Fibroblast of skin of right biceps (primary cell): Measurements from ENCODE around the gene RACK1.
"Not testable (repeated sequence)": the region's sequence is repeated elsewhere in the genome, so short reads cannot be mapped to it uniquely, and the experiment has no call there.

Source experiments
- DNase-seq: peaks from one replicate; pipeline ENCODE4 v3.0.0-alpha.2; 2013

Gene RACK1

DNA sequence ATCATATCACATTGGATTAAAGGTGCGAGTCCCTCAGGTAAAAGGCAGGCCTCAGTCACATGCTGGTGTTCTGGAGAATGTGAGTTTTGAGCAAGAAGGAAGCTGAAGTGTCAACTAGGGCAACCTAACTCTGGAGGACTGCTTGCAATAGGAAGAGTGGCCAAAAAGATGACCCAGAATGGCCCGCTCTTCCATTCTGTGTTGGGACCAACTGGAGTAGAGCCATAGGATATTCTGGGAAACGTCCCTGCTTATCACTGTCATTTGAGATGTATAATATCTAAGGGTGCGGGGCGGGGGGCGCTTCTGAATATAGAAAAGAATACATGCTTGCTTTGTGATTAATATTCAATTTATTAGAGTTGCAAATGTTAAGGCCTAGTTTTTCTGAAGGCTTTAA, 31.6 kb downstream of the RACK1 start:
- no peak for DNase-seq

DNA sequence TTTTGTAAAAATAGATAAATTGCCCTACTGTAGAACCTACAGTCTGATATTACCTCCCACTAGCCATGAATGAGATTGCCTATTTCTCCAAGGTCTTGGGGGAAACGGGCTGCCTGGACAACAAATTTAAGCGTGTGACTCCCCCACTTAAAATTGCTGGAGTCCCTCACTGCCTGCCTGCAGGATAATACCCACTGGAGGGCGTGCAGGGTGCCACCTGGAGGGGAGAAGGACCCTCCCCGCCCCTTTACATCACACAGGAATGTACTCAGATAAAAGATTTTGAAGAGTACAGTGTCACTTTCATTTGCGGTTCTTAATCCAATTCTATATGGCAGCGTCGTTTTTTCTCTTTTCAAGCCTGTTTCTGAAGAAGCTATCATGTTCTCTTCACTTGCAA, 32.5 kb downstream of the RACK1 start:
- DNase-seq = no peak

DNA sequence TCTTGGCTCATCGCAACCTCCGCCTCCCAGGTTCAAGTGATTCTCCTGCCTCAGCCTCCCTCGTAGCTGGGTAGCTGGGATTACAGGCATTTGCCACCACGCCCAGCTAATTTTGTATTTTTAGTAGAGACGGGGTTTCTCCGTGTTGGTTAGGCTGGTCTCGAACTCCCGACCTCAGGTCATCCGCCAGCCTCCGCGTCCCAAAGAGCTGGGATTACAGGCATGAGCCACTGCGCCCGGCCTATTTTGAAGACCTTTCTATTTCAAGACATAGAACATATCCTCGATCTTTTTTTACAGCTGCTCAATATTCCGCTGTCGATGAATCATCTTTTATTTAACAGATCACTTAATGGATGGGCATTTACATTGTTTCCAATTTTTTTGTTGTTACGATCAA, 33.0 kb downstream of the RACK1 start:
- DNase-seq = not testable (repeated sequence)

DNA sequence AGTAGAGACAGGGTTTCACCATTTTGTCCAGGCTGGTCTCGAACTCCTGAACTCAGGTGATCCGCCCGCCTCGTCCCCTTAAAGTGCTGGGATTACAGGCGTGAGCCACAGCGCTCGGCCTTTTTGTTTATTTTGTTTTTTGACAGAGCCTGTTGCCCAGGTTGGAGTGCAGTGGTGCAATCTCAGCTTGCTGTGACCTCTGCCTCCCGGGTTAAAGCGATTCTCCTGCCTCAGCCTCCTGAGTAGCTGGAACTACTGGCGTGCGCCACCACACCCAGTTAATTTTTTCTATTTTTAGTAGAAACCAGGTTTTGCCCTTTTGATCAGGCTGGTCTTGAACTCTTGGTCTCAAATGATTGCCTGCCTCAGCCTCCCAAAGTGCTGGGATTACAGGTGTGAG, 33.6 kb downstream of the RACK1 start:
- not testable (repeated sequence) for DNase-seq

DNA sequence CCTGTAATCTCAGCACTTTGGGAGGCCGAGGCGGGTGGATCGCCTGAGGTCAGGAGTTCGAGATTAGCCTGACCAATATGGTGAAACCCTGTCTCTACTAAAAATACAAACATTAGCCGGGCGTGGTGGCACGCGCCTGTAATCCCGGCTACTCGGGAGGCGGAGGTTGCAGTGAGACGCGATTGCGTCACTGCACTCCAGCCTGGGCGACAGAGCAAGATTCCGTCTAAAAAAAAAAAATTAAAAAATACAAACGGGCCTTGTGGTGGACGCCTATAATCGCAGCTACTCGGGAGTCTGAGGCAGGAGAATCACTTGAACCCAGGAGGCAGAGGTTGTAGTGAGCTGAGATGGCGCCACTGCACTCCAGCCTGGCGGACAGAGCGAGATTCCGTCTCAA, 34.7 kb downstream of the RACK1 start:
- not testable (repeated sequence) for DNase-seq

DNA sequence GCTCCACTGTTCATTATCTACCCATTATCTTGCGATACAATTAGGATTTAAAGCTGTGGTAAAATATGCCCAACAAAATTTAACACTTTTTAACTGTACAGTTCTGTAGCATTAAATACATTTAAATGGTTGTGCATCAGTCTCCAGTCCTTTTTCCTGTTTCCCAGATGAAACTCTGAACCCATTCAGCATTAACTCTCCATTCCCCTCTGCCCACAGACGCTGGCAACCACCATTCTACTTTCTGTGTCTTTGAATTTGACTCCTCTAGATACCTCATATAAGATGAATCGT, 35.8 kb downstream of the RACK1 start:
- no peak for DNase-seq

DNA sequence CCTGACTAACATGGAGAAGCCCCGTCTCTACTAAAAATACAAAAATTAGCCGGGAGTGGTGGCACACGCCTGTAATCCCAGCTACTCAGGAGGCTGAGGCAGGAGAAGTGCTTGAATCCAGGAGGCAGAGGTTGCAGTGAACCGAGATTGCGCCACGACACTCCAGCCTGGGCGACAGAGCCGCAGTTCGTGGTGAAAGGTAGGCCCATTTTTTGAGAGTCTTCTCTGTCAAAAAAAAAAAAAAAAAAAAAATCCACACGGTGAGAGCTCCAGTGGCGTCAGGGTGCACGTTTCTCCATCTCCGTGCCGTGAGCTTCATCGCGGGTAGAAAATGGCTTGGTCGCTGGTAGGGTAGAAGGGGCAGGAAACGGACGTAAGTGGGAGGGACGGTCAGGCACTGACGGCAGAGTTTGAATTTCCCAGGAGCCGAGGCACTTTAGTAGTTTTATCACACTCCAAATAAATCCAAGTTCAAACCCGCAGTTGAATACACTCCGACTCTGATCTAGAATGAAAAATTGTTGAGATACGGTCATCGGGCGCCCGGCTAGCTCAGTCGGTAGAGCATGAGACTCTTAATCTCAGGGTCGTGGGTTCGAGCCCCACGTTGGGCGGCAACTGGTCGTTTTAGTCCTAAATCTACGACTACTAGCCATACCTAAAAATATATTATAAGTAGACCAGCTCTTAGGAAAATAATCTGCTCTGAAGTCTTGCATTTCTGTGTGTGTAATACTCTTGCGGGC, 36.3 kb downstream of the RACK1 start:
- DNase-seq = peak; percentile 95

DNA sequence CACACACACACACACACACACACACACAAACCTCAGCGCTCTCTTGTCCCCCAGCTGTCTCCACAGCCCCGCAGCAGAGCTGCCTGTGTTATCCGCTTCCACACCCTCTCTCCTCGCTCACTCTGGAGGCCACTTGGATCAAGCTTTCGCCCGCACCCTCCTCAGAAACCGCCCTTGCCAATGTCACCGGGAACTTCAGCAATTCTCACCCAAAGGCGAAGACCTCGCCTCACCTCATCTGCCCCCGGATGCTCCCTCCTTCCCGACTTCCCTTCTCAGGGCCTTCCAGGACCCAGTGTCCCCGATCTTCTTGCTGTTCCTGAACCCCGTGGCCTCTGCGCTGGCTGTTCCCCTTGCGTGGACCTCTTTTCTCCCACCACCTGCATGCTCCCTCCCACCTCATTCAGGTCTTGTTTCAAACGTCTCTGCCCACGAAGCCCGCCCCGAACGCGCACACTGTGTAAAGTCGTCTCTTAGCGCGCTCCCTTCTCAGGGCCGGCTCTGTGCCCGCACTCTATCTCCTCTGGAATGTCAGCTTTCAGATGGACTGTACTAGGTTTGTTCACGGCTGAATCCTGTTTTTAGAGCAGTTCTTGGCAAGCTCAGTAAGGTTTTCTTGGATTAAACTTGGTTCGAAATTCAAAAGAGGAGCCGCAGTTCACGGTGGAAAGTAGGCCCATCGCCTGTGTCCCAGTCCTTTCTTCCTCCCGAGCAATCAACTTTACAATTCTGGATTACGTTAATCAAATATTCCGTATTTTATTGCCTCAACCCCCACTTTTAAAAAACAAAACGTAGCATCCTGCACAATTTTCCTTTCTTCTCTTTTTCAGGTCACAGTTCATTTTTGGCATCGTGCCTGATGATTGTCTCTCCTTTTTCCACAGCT, 37.7 kb downstream of the RACK1 start:
- no peak for DNase-seq

DNA sequence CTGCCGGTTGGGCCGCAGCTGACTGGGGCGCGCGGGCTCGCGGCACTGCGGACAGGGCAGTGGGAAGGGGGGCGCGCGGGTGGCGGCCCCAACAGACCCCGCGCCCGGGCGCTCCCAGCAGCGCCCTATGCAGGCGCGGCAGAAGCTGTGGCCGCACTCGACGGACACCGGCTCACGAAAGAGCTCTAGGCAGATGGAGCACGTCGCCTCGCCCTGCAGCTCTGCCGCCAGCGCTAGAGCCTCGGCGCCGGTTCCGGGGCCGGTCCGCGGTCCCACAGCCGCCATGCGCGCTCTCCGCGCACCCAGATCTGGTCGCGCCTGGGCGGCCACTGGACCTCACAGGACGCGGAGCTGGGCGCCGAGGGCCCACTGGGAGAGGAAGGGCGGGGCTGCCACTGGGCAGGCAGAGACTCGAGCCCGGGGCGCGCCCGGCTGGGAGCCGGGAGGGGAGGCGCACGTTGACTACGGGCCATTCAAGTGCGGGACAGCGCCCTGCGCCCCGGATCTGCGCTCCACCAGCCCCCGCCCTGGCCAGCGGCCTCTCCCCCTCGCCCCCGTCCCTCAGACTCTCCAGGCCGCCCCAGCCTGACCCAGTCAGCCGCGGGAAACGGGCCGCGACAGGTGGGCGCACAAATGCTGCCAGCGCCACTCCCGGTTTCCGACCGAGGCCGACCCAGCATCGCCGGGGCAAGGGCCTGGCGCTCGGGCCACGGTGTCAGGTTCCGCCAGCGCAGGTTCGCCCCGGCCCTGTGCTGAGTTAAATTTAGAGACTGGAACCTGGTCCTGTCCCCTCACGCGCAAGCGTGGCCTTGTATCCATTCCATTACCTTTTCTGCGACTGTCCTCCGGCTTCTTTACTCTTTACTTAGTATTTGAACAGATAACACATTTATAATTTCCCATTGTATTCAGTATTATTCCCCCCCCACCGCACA, 38.6 kb downstream of the RACK1 start, which contains the start of gene TRIM7:
Gene TRIM7 (minus strand): TSS at position 371 of the 935 bp plus-strand sequence. CDS start 86 bp downstream, at position 285.
- no peak for DNase-seq

DNA sequence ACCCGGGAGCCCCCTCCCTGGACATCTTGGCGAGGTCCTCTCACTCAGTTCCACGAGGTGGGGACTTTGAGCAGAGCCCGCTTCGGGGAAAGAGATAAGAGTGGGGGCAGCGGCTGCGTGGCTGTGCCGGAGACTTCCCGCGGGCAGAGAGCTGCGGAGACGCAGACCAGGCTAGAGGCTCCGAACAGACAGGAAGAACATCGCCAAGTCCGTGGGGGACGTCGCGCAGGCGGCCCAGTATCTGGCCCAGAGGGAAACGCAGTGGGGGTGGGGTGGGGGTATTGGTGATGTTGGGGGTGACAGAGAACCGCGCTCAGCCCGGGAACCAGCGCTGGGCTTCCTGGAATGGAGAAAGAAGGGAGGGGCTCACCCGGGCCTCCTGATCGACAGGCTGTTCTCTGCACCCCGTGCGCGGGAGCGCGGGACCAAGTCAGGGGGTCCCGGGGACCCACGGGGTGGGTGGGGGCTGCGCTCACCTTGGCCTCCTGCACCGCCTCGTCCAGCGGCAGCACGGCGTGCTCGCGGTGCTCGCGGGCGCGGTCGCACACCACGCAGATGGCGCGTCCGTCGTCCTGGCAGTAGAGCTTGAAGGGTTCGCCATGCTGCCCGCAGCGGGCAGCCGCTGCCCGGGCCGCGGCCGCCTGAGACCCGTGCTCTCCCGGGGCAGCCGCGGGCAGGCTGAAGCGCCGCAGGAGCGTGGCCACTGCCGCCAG, 39.4 kb downstream of the RACK1 start:
- no peak for DNase-seq

DNA sequence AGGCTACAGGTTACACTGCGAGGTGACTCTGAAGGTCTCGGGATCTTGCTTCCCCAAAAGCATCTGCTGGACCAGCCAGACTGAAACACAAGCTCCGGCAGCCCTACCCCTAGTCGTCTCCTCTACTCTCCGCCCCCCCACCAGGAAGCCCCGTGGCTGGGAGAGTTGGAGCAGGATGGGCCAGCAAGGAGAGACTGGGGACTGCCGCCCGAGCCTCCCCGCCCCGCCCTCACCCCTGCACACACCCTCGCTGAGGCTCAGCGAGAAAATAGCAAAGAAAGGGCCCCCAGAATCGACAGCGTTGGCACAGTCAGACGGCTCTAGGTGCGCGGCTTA, 40.0 kb downstream of the RACK1 start:
- DNase-seq = no peak

DNA sequence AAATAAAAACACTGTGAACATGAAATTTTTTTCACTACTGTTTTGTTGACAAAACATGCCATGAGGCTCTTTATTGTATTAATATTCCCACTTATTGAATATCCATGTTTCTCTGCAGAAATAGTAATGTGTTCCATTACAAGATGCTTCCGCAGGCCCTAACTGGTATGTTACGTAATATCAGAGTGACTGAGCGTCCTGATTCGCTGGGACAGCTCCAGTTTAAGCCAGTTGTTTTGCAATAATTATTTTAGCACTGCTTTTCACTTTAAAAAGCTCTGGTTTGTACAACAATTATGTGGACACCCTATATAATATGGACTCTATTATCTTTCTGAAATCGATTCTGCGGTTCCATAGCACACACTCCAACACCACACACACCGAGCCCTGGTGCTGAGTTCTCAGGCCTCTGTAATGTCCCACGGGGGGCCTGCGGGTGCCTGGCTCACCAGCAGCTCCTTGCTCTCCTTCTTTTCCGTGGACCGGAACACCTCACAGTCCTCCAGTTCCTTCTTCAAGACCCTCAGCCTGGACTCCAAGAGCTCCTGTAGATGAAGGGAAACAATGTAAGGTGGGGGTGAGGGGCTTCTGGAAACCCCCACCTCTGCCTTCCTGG, 40.5 kb downstream of the RACK1 start:
- no peak for DNase-seq

DNA sequence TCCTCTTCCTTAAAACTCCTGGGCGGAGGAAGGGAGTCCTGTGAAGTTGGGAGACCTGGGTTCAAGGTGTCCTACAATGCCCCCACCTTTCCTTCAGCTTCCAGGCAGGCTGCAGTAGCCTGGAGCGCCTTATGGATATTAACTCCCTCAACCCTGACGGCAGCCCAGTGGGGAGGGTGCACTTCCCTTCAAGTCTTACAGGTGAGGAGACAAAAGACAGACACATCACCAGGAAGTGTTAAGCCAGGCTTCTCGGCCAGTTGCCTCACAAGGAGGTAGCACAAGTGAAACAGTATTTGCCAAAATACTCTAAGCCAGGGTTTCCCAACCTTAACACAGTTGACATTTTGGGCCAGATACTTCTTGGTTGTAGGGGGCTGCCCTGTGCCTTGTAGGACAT, 42.9 kb downstream of the RACK1 start:
- DNase-seq = no peak

DNA sequence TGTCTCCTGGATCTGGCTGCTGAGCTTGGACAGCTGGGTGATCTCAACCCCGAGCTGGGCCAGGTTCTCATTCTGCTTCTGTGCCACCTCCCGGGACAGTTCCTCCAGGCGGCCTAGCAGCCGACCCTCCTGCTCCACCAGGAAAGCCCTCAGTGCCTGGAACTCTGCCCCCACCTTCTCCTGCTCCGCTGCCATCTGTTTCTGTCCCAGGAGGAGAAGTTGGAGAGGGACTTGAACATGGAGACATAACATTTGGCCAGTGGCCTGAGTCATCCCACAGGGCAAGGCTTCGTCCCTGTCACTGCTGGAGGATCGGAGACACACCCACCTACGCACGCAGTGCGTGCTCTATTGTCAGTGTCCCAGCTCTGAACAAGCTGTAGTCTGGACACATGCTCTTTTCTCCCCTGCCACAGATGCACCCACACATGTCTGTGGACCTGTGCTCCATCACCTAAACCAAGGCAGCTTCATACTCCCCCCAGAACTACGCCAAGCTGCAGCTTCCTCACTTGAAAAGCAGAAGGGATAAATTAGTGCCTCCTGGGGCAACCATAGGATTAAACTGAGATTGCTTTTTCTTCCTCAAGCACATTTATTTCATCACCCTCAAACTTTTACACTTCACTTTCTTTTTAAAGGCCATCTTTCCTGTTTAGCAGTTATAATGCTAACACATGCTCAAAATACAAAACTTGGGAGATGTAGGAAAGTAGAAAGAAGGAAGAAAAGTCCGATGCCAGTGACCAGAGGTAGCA, 43.6 kb downstream of the RACK1 start:
- no peak for DNase-seq

DNA sequence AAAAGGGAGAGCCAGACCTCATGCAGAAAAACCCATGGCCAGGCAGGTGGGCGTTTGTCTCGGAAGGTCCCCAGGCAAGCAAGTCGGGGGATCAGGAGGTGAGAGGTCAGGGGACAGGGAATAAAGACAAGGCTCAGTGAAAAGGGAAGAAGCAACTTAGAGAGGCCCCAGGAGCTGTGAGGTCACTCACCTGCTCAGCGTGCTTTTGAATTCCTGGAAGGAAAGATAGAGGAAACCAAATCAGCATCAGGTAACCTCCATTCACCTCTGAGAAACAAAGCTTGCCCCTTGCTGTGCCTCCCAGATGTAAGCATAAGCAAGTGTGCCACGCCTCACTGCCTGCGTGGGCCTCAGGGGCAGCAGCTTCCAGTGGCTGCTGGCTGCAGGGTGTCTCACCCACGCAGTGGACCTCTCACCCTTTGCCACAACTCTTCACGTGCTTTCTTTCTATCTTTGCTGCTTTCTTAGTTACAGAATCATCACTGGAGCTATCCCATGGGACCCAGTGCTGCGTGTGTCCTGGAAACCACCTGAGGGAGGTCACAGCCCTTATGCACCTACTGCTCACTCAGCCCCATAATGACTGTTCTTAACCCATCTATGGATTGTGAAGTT, 44.7 kb downstream of the RACK1 start:
- no peak for DNase-seq

DNA sequence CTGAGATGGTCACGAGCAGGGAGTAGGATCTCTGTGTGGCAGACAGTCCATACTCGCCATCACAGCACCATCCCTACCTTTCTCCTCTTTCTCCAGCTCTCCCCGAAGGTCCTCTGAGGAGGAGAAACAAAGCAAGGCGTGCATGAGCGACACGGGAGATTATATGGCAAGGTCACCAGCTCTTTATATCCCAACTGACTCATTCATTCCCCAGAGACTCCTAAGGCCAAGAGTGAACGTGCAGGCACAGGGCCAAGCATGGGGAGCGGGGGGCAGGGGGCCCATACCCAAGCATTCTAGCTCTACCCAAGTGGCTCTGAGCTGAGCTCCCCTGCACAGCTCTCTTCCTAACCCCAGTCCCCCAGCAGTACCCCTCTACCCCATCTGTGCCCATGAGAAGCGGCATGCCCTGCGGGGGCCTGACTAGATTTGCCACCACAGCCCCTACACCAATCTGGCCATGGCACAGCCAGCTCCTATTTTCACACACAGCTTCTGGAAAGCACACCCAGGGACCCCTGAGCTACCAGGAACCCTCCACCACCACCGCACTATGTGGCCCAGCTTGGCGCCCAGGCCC, 45.5 kb downstream of the RACK1 start:
- DNase-seq = peak; percentile 47

DNA sequence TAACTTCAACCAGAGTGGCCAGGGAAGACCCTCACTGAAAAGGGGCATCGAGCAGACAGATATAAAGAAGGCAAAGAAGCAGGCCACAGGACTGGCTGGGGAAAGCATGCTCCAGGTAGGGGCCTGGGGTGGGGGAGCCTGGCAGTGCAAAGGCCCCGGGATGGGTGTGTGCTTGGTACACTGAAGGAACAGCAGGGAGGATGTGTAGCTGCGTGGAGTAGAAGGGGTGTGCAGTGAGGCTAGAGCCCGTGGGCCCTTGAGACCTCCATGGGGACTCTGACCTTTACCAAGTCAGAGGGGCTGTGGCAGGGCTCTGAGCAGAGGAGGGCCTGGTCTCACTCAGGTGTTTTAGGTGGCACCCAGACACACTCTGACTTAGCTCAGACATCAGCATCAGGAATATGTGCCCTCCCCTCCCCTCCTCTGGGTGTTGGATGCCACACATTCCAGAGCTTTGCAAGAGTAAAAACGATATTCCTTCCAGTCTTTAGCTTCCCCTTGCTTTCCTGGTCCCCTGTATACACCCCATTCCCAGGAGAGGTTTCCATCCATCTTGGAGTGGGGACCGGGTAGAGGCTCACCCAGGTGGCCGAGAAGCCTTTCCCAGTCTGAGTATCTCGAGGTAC, 46.3 kb downstream of the RACK1 start:
- no peak for DNase-seq

DNA sequence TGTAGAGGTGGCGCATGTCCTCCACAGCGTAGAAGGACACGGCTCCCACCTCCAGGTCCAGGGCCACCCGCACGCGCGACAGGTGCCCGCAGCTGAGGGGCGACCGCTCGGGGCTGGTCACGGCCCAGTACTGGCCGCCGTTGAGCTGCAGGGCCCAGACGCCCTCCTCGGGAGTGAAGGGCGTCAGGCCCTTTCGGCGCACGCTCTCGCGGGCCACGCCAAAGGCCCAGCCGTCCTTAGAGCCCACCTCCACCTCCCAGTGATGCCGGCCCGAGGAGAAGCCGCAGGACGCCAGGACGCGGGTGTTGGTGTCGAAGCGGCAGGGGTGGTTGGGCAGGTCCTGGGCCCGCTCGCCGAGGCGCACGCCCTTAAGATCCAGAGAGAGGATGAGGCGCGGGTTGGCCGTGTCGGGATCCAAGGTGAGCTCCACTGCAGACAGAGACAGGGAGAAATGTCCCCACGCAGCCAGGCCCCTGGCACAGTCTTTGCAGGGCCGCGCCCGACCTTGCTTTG, 48.4 kb downstream of the RACK1 start:
- DNase-seq = no peak

DNA sequence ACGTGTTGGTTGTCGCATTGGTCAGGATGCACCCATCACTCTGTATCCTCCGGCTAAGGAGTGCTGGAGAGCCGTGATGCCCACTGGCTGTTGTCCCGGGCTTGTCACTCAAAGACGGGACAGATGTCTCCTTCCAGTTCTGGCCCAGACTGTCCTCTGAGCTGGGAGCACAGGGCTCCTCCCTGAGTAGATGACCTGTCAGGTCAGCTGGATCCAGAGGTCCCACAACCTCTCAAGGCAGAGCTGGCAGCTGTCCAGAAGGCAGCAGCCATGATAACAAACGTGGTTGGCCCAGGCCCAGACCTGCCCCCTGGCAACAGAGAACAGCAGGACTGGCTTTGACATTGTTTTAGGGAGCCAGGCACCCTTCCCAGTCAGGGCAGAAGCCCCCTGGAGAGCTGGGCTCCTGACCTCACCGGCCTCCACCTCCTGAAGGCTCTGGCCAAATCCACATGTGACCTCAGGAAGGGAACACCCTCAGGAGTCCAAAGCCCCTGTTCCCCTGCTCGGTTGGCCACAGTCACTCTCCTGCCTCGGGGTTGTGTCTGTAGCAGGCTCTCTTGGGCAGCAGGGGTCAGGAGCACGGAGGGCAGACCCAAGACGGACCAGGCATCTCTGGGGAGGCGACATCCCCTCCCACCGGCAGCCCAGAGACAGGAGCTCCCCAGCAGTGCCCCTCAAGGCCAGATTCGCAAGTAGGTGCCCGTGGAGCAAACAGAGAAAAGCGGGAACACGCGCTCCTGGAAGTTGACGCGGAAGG, 49.0 kb downstream of the RACK1 start:
- DNase-seq = no peak
